ENCODE results near the gene NR2E3.
"Not testable (repeated sequence)": the region's sequence is repeated elsewhere in the genome, so short reads cannot be mapped to it uniquely, and the experiment has no call there.

Gene NR2E3

GRCh38 chr15:71820127-71820526, 9.8 kb downstream of the NR2E3 start:
- DNase-seq: no peak

GRCh38 chr15:71821547-71822129, 11.3 kb downstream of the NR2E3 start:
- no peak for DNase-seq

GRCh38 chr15:71822890-71823630, 12.7 kb downstream of the NR2E3 start:
- no peak for DNase-seq

- DNase-seq: no peak
These were observed 13.4 kb downstream of the NR2E3 start for GRCh38 chr15:71823801-71824200.

- no peak for DNase-seq
These were observed 14.8 kb downstream of the NR2E3 start for GRCh38 chr15:71825021-71825730.

DNA sequence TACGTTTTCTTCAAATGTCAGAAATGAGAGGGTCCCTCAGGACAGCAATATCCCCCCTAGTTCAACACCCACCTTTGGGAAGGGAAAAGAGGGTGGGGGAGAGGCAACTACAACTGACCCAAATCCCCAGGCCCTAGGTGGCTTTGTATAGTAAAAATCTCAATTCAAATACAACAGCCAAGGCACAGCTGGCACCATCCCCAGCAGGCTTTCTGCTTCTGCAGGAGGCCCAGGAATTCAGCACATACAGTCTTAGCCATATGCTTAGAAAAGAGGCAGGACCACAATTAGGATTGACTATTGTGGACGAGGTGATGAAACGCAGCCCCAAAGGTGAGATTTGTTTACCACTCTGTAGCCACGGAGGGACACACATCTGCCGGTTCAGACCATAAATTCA, 15.8 kb downstream of the NR2E3 start:
- no peak for DNase-seq

DNA sequence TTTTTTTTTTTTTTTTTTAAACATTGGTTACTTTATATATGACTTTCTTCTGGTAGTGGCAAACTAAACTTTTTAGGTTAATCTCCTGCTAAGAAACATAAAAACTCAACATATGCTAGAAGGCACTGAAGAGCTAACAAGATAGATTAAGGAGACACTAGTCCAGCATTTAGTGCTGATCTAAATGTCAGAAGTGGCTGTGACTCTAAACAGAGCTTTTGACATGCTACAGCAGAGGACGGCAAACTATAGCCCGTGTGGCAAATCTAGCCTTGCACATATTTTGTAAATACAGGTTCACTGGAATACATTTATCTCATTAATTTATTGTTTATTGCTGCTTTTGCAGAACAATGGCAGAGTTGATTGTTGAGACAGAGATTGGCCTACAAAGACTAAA, 20.6 kb downstream of the NR2E3 start:
- no peak for DNase-seq

- DNase-seq: no peak
These were observed 31.2 kb downstream of the NR2E3 start for GRCh38 chr15:71841563-71841962.

- DNase-seq: no peak
These were observed 34.6 kb downstream of the NR2E3 start for GRCh38 chr15:71844916-71845315.

- DNase-seq: no peak
These were observed 43.2 kb downstream of the NR2E3 start for GRCh38 chr15:71853543-71853942.

DNA sequence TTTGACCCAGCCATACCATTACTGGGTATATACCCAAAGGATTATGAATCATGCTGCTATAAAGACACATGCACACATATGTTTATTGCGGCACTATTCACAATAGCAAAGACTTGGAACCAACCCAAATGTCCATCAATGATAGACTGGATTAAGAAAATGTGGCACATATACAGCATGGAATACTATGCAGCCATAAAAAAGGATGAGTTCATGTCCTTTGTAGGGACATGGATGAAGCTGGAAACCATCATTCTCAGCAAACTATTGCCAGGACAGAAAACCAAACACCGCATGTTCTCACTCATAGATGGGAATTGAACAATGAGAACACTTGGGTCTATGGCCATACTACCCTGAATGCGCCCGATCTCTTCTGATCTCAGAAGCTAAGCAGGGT, 47.9 kb downstream of the NR2E3 start:
- not testable (repeated sequence) for DNase-seq
